Upper lobe of left lung (tissue), 4 donors: Measurements from ENCODE around the gene CPEB3.

Experiments
- POLR2AphosphoS5 ChIP-seq, 2 donors: sonication (generic); formaldehyde crosslinking; IDR thresholded peaks; one replicate each; pipeline ENCODE4 v1.5.1; 2017; ENCODE audit warnings: antibody characterized with exemption in 2 of 2
- TF ChIP-seq, protein P1 (sequence below), 6 experiments: fragments of 450-650 bp in 4 of 6; fragments of 200-600 bp in 2 of 6; sonication (generic) in 2 of 6; IDR thresholded peaks; one replicate each; pipeline ENCODE4 v1.5.1; 2016 to 2019; ENCODE audit warnings: antibody characterized with exemption in 6 of 6

DNA sequence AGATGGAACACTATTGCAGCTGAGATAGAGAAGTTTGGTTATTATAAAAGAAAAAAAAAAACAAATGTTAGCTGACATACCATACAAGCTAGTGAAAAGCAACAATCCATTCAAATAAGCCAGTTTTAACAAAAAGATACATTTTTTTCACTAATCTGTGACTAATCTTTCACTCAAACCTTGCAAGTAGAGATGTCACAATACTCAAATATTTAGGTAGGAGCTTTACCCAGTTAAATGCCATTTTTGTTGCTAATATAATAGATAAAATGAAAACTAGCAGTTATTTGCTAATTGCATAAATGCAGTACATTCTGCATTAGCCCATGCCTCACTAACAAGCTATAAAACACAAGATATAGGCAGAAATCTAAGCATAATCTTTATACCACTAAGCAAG, 243.7 kb downstream of the CPEB3 start:
- TF ChIP-seq, protein P1, sequence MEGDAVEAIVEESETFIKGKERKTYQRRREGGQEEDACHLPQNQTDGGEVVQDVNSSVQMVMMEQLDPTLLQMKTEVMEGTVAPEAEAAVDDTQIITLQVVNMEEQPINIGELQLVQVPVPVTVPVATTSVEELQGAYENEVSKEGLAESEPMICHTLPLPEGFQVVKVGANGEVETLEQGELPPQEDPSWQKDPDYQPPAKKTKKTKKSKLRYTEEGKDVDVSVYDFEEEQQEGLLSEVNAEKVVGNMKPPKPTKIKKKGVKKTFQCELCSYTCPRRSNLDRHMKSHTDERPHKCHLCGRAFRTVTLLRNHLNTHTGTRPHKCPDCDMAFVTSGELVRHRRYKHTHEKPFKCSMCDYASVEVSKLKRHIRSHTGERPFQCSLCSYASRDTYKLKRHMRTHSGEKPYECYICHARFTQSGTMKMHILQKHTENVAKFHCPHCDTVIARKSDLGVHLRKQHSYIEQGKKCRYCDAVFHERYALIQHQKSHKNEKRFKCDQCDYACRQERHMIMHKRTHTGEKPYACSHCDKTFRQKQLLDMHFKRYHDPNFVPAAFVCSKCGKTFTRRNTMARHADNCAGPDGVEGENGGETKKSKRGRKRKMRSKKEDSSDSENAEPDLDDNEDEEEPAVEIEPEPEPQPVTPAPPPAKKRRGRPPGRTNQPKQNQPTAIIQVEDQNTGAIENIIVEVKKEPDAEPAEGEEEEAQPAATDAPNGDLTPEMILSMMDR (IDR thresholded peaks at IDR 0.05), result no peak
- no peak for TF ChIP-seq POLR2AphosphoS5 (IDR thresholded peaks at IDR 0.05)
